ENCODE results near the gene YIPF3. TPM values are rescaled to one million over a fixed set of nuclear protein-coding genes. Genes with fewer than 3 reads are reported as not detected.

YIPF3 gene
- total RNA-seq, 4 donors from 2014 or later: 55.6 to 97.9 (median 73.5) TPM

DNA sequence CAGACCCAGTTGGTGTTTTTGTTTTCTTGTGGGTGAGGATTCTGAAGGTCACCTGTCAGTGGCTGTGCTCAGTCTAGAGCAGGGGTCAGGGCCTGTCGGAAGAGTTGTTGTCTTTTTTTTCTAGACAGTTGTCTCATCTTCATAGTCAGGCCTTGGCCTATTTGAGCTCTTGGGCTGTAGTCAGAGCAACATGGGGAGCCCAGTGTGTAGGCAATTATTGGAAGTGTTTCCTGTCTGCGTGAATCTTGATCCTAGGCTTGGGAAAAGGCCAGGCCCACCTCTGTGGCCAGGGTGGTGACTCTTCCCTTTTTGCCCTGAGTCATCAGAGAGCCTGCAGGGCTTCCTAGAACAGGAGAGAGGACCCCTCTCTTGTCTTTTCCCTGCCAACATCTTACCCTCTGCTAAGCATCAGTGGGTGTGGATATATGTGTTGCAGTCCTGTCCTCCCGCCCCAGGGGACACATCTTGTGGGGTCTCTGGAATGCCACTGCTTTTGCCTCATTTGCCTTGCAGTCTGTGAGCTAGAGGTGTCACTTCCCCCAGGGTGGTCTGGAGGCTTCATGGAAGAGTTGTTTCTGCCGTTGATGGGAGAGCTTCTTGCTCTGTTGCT, 28.0 kb downstream of the YIPF3 start:
- in situ Hi-C loops (cut with MboI; ENCODE audit: low sequenced_read_pairs in 4 of 4): no loop called here
- peak in 1 of 2 donors; percentile 4 for ATAC-seq
- Histone ChIP-seq H3K4me3 (no peak overlapping the region), H3K9me3 (no peaks in the 10 kb centered on the region), H3K36me3 (no peaks in the 10 kb centered on the region), H3K27me3 (no peaks in the 10 kb centered on the region), H3K27ac (peak overlapping the region; percentile 59 to 81 (median 68)), H3K4me1 (no peaks in the 10 kb centered on the region)
- intact Hi-C loops (cut with DNase I; ENCODE audit: low total_unique reads): no loop called here
- TF ChIP-seq, protein P1, sequence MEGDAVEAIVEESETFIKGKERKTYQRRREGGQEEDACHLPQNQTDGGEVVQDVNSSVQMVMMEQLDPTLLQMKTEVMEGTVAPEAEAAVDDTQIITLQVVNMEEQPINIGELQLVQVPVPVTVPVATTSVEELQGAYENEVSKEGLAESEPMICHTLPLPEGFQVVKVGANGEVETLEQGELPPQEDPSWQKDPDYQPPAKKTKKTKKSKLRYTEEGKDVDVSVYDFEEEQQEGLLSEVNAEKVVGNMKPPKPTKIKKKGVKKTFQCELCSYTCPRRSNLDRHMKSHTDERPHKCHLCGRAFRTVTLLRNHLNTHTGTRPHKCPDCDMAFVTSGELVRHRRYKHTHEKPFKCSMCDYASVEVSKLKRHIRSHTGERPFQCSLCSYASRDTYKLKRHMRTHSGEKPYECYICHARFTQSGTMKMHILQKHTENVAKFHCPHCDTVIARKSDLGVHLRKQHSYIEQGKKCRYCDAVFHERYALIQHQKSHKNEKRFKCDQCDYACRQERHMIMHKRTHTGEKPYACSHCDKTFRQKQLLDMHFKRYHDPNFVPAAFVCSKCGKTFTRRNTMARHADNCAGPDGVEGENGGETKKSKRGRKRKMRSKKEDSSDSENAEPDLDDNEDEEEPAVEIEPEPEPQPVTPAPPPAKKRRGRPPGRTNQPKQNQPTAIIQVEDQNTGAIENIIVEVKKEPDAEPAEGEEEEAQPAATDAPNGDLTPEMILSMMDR (IDR thresholded peaks at IDR 0.05 in 4 of 5, conservative IDR thresholded peaks at IDR 0.05 in 1 of 5): no peak
- no peak for TF ChIP-seq POLR2A (IDR thresholded peaks at IDR 0.05)
- no peak for DNase-seq

DNA sequence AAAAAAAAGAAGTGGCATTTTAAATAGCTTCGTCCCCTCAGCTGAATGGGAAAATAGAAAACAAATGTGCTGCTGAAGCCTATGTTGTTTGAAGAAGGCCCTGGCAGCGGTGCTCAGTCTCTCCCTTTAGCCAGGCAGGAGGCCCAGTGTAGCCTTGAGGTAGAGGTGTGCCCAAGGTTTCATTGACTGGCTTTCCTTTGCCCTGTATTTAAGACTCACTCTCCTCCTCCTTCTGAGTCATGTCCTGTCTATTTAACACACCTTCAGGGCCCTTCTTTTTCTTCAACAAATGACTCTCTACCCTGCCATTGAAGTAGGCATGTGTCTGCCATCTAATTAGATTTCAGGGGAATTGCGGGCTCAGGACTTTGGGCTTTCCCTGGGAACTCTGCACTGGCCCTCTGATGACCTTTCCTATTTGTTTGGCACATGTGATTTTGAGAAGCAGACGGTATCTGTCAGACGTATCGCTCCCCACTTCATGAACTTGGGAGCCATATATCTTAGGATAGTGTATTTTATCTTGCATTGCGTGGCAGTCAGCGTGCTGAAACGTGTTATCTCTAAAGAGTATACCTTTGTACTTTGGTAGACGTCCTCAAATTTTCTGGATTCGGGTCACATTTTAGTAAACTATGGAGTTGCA, 35.0 kb downstream of the YIPF3 start:
- no peaks in the 10 kb centered on the region for H3K36me3 ChIP-seq
- H3K27ac ChIP-seq: peak overlapping the region in 2 of 4 donors; percentile 11 to 24
- H3K27me3 ChIP-seq: no peaks in the 10 kb centered on the region
- in situ Hi-C loops (cut with MboI; ENCODE audit: low sequenced_read_pairs in 4 of 4): no loop called here
- ATAC-seq (no peak), DNase-seq (no peak)
- no peaks in the 10 kb centered on the region for H3K9me3 ChIP-seq
- peaks cover 38 to 39% of the 10 kb centered on the region in 2 donors for H3K4me1 ChIP-seq
- TF ChIP-seq, protein P1 (IDR thresholded peaks at IDR 0.05 in 4 of 5, conservative IDR thresholded peaks at IDR 0.05 in 1 of 5): no peak
- TF ChIP-seq POLR2A (IDR thresholded peaks at IDR 0.05): no peak
- intact Hi-C loops (cut with DNase I; ENCODE audit: low total_unique reads): no loop called here
- H3K4me3 ChIP-seq: no peak overlapping the region

DNA sequence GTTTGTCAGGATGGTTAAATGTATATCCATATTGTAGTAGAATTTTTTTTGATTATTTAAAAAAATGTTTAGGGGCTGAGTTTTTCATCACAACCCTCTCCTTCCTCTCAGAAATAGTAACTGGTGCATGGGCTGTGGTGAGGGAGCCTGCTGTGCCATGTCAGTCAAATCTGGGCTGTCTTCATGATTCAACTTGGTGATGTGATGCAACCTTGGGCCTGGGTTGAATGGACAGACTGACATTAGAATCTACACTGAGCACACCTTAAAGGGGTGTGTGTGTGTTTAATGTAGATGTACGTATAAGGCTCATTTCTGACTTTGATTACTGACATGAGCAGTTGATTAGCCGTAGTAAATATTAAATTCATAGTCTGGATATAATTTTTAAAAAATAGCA, 35.7 kb downstream of the YIPF3 start:
- DNase-seq (peak; percentile 21 to 54), ATAC-seq (peak; percentile 79 to 82)
- Histone ChIP-seq H3K27me3 (no peaks in the 10 kb centered on the region), H3K36me3 (no peaks in the 10 kb centered on the region), H3K4me3 (no peak overlapping the region), H3K4me1 (peaks cover 38 to 40% of the 10 kb centered on the region in 2 donors), H3K27ac (peak overlapping the region; percentile 9 to 45 (median 35)), H3K9me3 (no peaks in the 10 kb centered on the region)
- TF ChIP-seq, protein P1 (IDR thresholded peaks at IDR 0.05 in 4 of 5, conservative IDR thresholded peaks at IDR 0.05 in 1 of 5): no peak
- in situ Hi-C loops (cut with MboI; ENCODE audit: low sequenced_read_pairs in 4 of 4): no loop called here
- intact Hi-C loops (cut with DNase I; ENCODE audit: low total_unique reads): no loop called here

DNA sequence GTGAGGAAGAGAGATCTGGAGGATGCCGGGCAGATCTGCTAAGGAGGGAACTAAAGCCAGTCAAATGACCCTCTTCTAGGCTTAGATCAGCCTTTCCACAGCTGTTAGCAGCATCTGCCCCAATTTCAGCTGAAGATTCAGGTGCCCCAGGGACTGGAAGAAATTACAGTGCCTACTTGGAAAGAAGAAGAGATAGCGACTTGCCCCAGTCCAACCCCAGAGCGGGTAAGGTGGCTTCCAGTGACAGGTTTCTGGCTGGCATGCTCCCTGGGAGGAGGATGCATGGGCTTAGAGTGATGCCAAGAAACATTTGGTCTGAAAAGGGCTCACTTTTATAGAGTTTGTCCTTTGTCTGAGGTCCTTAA, 38.7 kb downstream of the YIPF3 start:
- in situ Hi-C loops (cut with MboI; ENCODE audit: low sequenced_read_pairs in 4 of 4) (no loop called here), intact Hi-C loops (cut with DNase I; ENCODE audit: low total_unique reads) (no loop called here)
- Histone ChIP-seq H3K27ac (peak overlapping the region; percentile 86 to 93 (median 92)), H3K4me1 (peaks cover 38 to 40% of the 10 kb centered on the region in 2 donors), H3K4me3 (peak overlapping the region; percentile 80 to 95 (median 87)), H3K27me3 (no peaks in the 10 kb centered on the region), H3K36me3 (no peaks in the 10 kb centered on the region), H3K9me3 (no peaks in the 10 kb centered on the region)
- no peak for TF ChIP-seq POLR2A (IDR thresholded peaks at IDR 0.05)
- TF ChIP-seq, protein P1 (IDR thresholded peaks at IDR 0.05 in 4 of 5, conservative IDR thresholded peaks at IDR 0.05 in 1 of 5): no peak
- ATAC-seq: peak in 1 of 2 donors; percentile 6
- DNase-seq: no peak

All from gastrocnemius medialis (tissue), 4 donors.